HG02588 (cell line): Measurements from ENCODE around the gene CAST.

Experiments
- ATAC-seq: cut with Tn5 transposase; IDR thresholded peaks from one replicate; pipeline ENCODE4 v1.9.1; 2021; ENCODE audit warnings: mild to moderate bottlenecking, moderate library complexity; ENCODE audit not compliant: unreplicated experiment

CAST gene

DNA sequence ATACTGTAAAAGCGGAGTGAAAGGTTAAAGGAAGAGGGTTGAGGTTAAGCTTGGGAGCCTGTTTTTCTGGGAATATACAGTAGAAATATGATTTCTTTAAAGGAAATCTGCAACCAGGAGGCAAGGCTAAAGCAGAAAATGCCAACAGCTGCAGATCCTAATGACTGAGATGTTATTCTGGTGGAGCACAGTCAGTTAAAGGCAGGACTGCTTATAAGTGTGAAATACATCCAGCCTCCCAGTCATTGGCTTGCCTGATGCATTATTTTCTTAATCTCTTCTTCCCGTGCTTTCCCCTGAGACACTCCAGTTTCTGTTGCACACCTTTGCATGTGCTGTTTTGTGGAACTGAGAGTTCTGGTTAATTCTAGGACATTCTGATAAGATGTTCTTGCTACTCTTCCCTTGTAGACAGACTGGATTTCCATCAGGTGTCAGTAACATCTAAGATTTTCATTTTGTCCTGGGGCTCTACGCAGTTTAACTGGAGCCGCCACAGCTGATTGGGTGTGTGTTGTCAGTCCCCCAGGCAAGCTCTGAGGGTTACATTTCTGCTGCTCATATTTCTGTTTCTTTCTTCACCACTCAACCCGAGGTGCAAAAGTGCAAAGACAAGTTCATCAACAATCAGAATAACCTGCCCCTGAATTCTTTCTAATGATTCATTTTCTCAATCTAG is 44.4 kb downstream of the CAST start:
- no peak for ATAC-seq

DNA sequence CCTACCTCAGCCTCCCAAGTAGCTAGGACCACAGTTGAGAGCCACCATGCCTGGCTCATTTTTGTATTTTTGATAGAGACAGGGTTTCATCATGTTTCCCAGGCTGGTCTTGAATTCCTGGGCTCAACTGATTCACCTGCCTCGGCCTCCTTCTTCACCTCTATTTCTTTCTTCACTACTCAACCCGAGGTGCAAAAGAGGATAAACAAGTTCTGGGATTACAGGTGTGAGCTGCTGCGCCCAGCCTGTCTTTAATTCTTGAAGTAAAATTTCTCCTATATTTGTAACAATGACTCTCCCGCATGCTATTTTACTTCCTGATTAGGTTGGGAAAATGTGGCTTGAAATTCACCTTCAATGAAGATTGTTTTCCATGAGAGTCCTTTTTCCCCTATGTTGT is 46.4 kb downstream of the CAST start:
- ATAC-seq: no peak

DNA sequence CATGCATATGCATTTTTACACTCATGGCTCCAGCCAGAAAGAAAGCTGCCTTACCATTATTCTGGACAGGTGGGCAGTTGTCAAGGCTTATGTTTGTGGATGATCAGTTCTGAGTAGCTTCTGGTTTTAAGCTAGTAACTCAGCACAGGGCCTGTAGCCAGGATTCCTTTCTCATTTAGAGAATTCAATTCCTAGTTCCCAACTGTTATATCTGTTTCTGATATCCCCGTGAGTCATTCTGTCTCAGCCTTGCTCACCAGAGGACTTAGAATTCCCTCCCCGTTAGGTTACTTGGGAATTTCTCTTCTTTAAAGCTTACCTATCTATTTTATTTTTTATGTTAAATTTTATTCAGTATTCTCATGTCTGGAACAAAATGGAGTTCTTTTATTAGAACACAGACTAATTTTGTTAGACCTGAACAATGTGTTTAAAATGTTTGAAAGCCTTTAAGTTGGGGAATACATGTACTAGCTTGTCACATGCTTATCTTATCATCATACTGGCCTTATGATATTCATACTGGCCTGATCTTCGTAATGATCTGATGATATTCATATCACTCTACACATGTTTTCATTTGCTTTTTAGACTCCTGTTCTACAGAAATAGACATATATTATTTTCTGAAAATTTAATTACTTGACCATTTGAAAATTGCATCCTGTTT is 47.1 kb downstream of the CAST start:
- ATAC-seq: no peak

DNA sequence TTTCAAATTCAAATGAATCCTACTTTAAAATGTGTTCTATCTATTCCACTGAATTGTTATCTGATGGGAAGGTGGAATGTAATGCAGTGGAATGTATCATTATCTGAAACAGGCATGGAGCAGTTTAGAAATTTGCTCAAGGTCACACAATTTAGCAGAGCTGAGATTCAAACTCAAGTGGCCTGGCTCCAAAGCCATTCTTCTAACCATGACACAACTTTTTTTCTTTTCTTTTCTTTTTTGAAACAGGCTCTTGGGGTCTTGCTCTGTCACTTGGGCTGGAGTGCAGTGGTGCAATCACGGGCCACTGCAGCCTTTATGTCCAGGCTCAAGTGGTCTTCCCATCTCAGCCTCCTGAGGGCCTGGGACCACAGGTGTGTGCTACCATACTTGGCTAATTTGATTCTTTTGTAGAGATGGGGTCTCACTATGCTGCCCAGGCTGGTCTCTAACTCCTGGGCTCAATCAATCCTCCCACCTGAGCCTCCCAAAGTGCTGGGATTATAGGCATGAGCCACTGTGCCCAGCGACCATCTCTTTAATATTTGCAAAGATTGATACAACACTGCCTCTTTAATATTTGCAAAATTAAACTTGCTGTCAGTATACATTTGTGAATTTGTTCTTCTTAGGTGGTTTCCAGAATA is 50.0 kb downstream of the CAST start:
- ATAC-seq: no peak

DNA sequence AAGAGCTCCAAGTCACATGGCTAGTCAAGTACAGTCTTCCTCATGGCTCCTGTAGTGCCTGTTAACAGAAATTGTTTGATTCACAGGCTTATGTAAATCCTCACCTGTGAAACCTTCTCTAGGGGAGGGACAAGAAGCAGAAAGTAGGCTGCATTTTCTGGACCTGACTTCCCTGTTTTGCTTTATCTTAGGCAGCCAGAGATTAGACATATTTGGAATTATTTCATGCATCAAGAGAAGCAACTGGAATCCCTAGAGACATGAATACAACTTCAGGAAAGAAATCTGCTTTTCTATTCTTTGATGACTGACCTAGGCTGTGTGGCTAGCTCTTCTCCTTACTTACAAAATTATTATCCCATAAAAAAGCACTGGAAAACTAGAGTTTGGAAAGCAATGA is 52.3 kb downstream of the CAST start:
- ATAC-seq: no peak

DNA sequence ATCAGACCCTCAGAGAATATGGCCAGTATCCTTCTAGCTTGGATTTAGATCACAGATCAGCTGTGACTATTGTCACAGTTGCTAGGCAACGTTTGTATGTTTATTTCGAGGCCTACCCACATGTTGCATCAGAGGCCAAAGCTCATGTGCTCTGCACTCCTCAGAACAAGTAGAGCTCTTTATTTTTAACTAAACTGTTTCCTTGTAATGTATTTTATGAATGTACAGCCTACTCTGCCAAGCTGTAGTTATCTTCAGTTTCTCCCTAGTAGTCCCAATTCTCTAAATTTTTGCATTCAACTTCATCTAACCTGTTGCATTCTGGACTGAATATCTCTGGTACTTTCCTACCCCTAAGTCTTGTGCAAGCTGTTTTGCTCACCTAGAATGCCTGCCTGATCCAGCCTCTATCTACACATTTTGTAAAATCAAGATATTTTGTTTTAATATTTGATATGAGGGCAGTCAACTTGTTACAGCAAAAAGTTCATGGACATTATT is 52.8 kb downstream of the CAST start:
- no peak for ATAC-seq

DNA sequence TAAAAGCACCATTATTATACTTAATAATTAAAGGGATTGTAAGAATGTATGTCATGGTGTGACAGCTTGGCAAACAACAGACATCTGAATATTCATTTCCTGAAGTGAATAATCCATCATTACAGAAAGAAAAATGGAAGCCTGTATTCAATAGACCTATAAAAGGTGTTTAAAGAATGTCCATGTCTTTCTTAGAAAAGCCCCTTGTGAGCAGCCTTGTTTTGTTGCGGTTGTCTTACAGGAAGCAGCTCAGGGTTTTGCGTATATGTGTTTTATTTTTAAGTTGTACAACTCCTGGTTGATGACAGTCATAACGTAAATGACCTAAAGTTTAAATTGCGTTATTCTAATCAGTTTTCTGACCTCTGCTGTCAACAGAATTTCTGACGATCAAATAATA is 53.8 kb downstream of the CAST start:
- ATAC-seq: no peak

DNA sequence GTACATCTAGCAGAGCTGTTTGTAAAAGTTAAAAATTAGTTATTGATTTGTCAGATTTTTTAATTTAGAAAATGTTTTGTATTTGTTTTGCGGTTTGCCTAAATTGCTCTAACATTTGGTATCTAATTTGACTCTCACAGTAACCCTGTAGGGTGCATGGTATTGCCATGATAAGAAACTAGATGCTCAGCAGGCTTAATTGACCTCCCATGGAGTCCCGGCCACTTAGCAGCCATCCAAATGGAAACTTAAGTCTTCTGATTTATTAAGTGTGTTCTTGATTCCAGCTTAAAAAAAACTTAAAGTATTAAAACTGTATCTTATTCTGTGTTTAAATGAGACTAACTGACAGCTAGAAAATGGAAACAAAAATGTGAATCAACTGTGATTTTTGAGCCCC is 54.5 kb downstream of the CAST start:
- ATAC-seq: no peak

DNA sequence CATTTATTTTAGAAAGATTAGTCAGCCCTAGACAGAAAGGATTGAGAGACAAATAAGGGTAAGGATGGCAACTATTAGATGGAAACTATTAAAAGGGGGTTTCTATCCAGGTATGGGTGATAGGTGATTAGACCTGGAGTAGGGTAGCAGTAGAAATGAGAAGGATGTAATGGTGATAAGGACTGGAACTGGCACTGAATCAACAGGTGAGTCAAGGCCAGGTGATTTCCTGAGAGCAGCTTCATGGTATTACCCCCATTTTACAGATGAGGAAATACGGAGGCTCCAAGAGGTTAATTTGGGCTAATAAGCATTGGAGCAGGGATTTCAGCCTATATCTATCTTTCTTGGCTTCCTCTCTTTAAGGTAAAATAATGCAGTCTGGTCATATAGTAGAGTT is 55.7 kb downstream of the CAST start:
- no peak for ATAC-seq

DNA sequence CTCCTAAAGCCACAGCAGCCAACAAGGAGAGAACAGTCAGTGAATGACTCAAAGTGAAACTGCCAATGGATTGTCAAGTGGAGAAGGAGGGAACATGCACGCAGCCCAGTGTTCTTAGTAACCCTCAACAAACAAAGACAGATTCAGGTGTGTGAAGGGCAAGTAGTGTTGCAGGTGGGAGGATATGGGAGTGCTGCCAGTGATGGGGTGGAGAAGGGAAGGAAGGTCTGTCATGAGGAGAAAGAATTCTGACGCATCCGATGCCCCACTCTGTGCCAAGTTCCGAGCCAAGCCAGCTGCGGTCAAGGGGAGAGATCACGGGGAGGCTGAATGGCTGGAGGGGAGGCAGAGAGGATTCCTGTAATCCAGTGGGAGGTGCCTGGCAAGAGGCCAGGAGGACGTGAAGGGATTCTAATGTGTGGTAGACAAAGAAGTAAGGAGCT is 56.5 kb downstream of the CAST start:
- ATAC-seq: no peak

DNA sequence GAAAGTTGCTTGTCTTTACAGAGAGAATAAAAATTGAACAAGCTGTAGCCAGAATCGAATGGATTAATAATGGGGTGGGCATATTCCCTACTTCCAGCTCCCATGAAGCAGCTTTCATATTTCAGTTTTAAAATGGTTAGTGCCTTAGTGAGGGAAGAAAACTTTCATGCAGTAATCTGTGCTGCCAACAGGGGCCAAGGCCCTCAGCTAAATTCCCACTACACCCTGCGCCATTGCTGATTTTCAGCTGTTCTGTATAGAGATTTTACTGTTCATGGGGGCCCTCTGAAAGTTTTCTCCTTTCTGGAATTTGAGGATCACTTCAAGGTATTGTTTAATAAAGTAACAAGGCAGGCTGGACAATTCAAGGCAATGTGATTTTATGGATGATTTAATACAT is 58.2 kb downstream of the CAST start:
- no peak for ATAC-seq

DNA sequence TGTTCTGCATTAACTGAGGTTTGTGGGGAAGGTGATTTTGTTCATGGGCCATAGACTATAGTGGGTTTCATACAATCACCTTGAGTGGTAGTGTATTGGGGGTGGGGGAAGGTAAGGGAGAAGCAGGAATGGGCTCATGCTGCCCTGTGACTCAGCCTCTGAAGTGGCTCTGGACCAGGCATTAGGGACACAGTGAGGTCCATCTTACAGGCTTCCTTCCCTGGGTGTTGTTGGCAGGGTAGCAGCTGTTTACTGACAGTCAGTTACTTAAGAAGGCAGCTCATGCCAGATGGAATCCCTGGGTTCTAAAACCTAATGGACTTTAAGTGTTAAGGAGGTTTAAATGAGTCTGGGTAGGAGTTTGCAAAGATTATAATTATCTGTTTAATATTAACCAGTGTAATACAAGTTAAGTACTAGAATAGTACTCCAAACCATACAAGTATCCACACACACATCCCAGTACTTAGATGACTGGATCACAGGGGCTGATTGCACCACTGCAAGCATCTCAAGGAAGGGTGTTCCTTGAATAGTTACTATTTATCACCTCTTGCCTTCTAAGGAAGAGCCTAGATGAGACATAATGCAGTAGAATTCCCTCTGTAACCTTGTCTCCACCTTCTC is 59.3 kb downstream of the CAST start:
- ATAC-seq: no peak

DNA sequence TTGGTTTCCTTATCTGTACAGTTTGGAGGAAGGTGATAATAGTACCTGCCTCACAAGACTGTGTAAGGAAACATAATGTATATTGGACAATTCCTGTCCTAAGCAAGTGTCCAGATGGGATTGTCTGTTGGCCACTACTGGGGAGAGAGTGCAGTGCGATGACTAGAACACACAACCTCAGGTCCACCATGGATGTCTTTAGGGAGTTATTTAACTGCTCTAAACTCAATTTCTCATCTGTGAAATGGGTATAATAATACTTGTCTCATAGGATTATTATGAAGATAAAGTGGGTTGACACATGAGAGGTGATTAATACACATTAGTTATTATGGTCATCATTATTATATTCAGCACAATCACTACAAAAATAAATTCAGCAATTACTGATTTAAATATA is 63.1 kb downstream of the CAST start:
- ATAC-seq: no peak

DNA sequence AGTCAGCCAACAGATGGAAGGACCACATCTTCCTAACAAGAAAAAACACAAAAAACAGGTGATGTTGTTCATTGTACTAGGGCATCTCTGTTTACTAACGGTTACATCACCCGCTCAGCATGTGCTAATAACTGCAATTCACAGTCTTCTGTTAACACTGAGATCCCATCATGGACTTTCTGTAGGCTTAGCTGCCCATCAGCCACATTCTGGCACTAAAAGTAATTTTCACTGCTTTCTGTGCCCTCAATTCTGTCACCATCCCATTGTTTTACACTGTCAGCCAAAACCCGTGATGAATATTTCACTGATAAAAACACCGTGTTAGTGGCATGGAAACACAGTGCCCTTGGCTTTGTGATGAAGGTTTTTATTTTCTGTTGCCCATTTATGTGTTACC is 64.6 kb downstream of the CAST start:
- ATAC-seq: no peak

DNA sequence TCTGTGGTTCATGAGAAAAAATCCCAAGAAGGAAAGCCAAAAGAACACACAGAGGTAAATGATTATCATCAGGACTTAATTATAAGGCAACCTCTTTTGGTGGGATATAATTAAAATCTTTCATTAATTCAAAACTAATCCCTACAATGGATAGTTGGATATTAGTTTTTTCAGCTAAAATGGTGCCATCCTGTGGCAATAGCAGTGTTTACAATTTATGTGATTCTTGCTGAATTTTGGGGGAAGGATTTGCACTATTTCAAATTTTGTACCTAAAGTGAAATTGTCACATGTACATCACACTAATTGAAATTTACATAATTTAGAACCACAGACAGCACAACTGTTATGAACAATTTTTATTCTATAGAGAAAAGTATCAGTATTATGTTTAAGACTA is 67.0 kb downstream of the CAST start:
- no peak for ATAC-seq

DNA sequence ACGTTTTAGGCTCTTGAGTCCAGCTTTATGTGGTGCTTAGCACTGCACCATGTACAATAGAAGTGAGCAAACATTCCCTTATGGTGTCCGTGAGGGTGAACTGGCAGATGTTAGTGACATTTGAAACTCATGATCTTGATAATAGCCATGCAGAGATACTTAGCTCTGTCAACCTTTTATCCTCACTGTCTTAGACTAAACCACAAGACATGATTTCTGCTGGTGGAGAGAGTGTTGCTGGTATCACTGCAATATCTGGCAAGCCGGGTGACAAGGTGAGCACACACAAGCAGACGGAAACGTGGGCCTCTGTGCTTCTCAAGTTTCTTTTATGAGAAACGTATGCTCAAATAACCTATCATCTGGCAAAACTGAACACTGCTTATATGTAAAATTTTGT is 68.4 kb downstream of the CAST start:
- no peak for ATAC-seq

DNA sequence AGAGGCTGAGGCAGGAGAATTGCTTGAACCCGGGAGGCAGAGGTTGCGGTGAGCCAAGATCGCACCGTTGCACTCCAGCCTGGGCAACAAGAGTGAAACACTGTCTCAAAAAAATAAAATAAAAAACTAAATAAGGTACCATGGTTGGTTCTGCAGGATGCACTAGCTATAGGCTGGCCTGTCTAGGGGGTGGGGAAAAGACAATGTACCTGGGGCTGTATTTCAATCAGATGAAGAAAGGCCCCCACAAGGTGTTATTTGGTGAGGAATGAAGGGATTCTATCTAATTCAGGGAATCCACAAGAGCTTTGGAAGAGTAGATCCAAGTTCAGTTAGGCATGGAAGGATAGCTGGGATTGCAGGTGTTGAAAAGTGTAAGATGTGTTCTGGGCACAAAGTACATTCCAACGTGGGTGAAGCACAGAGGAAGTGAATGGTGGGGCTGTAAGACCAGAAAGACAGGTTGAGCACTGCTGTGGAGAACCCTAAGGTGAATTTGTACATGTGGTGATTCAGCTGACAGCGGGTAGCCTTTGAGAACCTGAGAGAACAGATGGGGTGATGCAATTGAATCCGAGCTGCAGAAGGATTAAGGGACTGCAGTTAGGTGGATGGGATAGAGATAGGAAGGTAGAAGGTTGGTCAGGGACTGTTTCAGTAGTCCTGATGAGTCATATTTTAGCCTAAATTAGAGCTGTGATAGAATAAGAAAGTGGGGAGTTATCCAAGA is 71.8 kb downstream of the CAST start:
- ATAC-seq: no peak

DNA sequence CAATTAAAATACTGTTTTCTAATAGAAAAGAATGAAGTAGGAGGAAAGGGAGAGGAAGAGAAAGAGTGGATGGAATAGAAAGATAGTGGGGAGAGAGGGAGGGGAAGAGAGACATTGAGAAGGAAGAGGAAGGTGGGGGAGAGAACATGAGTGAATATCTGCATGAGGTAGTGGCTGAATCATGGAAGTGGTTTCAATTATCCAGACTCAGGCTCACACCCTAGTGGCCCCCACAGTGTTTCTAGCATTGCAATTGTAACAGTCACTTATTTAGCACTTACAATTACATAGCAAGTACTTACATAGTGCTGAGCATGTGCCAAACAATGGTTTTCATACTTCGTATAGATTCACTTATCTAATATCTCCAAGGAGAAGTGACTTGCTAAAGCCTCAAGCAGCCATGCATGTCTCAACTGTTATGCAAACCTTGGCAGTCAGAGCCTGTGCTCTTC is 72.7 kb downstream of the CAST start:
- no peak for ATAC-seq

DNA sequence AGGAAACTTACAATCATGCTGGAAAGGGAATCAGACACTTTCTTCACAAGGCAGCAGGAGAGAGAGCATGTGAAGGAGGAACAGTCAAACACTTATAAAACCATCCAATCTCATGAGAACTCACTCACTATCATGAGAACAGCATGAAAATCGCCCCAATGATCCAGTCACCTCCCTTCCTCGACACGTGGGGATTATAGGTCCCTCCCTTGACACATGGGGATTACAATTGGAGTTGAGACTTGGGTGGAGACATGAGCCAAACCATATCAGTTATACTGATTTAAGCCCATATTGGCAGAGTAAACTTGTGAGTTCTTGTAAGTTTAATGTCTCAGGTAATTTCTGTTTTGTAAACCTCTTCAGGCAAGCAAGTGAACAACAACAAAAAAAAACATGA is 74.8 kb downstream of the CAST start:
- ATAC-seq: no peak

DNA sequence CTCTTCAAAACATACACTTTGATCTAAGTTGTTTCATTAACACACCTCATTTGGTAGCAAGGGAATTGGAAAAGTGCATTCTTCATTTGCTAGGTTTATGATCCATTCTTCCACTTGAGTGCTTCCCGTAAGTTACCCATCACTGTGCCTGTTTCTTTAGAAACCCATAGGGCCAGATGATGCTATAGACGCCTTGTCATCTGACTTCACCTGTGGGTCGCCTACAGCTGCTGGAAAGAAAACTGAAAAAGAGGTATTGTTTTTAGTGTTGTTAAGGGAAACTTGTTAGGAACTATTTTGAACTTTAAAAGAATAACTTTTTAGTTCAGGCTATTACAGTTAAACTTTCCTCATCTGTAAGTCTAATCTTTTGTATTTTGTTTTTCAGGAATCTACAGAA is 78.9 kb downstream of the CAST start:
- ATAC-seq: no peak

DNA sequence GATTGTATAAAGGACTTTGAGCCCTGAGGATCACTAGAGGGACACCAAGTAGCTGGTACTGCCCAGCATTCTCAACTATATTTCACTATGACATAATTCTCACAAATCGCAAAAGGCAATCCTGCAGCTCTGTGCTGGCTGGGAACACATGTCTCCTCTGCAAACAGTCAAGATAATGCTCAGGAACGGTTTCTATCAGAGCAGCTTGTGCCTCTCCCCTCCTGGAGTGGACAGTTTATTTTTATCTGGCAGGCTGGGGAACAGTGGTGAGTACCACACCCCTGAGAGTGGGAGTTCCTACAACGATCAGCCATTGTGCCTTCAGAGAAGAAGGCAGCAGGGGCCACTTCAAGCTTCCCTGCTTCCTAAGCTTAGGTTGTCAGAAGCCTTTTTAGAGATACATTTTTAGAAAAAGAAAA is 79.7 kb downstream of the CAST start:
- ATAC-seq: no peak
